ENCODE results near the gene GRIK3. TPM values are rescaled to one million over a fixed set of nuclear protein-coding genes. Genes with fewer than 3 reads are reported as not detected.
A peak's percentile ranks its signal among the peaks of the same experiment; 100 is the strongest.

GRIK3 gene
- total RNA-seq, 2 donors from 2014 or later = 0.85 to 0.89 TPM

DNA sequence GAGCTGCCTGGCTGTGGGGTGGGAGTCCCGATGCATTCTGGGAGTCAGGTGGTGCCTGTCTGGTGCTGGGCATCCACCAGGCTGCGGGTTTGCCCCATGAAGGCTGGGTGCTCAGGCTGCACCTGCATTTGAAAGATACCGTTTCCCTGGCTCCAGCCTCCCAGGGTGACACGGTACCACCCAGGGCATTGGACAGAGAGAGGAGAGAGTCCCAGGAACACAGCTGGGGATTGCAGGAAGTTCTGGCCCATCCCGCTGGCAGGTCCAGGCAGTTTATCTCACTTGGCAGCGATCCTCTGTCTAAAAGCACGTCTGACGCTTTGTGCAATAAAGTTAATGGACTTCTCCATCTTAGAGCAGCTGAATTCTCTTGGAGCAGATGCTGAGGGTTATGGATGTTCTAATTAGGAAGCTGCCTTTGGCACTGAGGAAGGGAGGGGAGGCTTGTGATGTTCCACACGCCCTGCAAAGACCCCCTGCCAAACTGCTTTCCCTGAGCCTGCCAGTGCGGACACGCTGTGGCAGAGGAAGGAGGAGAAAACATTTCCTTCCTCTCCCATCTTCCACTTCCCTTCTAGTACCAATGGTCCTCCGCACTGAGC lies 246.9 kb downstream of the GRIK3 start:
- intact Hi-C loops (cut with DNase I) = no loop called here
- ATAC-seq (peak in 1 of 2 donors; percentile 39), DNase-seq (no peak)

DNA sequence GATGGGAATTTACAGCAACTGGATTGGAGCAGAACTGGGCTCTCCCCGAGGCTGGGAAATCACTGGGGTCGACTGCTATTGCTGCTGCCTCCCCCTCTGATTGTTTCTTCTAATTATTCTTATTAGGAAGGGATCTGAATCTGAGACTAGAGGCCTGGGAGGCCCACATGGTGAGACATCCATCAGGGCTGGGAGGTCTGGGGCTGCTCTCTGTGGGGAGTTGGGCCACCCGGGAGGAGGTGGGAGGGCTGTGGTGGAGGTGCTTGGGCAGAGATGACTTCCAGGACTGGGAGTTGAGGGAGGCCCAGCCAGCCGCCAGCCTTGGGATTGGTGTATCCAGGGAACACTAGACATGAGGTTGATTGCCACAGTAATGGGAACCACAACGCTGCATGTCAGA lies 247.9 kb downstream of the GRIK3 start:
- DNase-seq = no peak
- no peak for ATAC-seq
- intact Hi-C loops (cut with DNase I) = no loop called here

DNA sequence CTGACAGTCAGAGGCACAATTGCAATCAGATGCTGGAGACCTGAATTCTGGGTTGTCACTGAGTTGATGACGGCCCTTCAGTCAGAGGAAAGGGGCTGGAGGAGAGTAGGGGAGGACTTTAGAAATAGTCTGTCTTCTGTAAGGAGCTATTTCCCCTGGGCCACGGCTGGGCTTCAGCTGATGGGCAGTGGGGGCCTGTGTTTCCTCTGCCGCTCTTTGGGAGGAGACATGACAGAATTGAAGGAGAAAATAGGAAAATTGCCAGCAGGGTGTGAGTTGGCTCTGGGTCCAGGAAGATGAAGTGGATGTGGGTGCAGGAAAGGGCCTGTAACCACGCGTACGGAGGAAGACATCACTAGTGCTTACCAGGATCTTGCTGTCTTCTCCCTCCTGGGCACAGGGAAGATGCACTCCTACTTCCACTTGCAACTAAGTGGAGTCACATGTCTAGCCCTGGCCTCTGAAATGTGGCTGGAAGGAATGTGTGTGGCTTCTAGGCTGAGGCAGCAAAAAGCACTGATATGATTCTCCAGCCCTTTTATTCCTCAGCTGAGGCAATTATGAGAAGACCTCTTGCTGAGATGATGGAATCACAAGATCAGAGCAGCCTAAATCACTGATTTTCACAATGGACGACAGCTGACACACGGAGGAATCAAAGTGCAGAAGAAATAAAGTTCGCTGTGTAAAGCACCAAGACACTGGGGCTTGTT lies 250.0 kb downstream of the GRIK3 start:
- no peak for ATAC-seq
- no peak for DNase-seq
- intact Hi-C loops (cut with DNase I) = no loop called here

DNA sequence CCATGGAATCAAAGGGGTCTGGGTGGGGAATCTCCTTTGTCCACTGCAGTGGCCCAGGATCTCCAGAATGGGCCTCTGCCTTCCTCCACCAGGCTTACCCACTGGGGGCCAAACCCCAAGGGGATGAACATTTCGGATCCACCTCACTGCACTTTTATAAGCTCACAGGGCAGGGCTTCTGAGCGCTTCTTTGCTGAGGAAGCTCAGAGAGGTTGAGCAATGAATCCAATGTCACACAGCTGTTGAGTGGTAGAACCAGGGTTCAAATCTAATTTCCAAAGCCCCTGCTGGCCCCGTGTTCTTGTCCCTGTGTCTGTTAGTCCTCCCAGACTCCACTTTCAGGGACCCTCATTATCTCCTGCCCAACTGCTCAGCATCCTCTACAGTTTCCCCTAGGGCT lies 250.8 kb downstream of the GRIK3 start:
- no peak for ATAC-seq
- intact Hi-C loops (cut with DNase I) = no loop called here

DNA sequence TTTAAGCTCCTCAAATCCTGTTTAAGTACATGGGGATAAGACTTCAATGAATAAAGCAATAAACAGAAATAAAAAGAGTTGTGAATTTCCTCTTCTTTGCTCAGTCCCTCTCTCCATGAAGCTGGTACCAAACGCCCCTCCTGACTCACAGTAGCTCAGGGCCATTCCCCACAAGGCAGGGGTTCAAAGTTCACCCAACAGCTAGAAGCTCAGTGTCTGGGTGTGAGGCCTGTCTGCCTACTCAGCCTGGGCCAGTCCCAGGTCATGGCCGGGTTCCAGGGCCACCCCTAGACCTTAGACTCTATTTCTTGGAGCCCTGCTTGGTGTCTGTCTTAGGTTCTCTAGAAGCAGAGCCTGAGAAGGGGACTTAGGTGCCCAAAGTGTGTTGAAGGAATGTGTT lies 251.5 kb downstream of the GRIK3 start:
- intact Hi-C loops (cut with DNase I) = no loop called here
- no peak for DNase-seq
- ATAC-seq = no peak

More for the DNA sequence above, 250.8 kb downstream of the GRIK3 start:
- no peak for DNase-seq

DNA sequence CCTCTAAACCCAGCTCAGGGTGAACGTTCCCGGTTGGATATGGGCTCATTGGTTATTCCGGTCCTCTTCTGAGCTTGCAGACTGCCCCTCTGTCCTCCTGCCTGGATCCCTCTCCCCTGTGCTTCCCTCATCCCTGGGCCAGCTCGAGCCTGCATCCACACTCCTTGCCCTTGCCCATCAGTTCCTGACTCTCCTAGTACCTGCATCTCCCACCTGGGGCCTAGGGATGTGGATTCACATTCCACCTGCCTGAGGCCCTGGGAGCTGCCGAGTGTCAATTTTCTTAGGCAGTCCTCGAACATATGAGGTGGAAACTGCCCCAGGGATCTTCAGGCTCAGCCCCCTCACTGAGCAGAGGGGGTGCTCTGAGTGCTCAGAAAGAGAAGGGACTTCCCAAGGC lies 252.2 kb downstream of the GRIK3 start:
- no peak for ATAC-seq
- DNase-seq = no peak
- intact Hi-C loops (cut with DNase I) = no loop called here

DNA sequence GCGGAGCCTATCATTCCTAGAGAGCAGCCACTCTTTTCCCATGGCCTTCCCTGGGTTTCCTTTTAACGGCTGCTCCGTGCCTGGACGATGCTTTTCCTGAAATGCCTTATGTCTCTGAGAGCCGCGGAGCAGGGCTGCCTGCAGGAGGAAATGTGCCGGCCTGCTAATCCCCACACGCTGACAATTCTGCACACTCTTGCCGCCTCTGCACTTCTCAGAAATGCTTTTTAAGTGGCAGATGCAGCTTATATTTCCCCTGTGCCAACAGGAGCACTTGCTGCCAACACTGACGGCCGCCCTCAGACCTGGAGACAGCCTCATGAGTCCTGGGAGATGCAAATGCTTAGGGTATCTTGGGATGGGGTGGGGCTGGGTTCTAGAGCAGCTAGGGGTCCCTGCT lies 253.2 kb downstream of the GRIK3 start:
- DNase-seq (no peak), ATAC-seq (no peak)
- intact Hi-C loops (cut with DNase I) = no loop called here

DNA sequence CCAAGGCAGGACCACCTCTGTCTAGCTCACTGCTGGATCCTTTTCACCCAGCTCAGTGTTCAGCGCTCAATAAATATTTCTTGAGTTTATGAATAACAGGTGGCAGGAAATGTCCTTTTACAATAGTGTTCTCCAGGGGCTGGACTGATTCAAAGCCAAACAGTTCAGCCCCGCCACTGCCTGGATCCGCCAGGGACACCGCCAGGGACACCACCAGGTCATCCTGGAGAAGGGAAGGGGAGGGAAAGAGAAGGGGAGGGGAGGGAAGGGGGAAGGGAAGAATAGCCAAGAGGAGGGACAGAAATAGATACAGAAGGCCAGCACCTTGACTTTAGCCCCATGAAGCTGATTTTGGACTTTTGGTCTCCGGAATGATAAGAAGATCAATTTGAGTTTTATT lies 255.6 kb downstream of the GRIK3 start:
- ATAC-seq = no peak
- intact Hi-C loops (cut with DNase I) = no loop called here
- DNase-seq = no peak

DNA sequence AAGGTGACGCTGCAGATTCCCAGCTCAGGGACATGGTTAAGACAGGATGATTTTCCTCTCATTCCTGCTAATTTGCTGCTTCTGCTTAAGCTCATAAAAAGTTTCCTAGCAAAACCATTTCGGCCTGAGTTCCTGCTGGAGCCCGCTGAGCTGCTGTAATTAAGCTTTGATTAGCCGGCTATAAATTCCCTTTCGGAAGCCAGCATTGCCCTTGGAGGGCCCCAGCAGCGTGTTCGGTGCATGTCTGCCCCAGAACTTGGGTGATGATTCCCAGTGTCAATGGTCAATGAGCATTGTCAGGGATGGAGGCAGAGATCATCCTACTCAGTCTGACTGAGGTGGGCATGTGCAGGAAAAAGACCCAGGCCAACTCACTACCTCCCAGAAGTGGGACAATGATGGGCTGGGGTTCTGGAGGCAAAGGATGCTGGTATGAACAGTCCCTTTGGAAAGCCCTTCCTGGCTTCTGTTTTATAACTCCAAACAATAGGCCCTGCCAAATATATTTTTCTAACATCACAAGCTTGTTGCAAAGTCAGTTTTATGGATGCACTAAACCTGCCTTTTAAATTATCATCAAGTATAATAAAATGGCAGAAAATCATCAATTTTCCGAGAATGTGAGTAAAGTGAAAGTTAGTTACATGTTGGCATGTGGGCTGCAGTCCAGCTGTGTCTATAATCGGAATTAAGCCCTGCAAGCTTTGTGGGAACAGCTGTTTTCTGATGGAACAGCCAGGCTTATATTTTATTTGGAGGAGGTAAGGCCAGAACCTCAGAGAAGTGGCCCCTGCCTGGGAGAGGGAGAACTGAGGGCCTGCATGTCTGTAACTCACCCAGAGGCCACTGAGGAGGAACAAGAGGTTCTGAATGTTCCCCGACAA lies 257.1 kb downstream of the GRIK3 start:
- intact Hi-C loops (cut with DNase I) = no loop called here
- DNase-seq (no peak), ATAC-seq (no peak)

DNA sequence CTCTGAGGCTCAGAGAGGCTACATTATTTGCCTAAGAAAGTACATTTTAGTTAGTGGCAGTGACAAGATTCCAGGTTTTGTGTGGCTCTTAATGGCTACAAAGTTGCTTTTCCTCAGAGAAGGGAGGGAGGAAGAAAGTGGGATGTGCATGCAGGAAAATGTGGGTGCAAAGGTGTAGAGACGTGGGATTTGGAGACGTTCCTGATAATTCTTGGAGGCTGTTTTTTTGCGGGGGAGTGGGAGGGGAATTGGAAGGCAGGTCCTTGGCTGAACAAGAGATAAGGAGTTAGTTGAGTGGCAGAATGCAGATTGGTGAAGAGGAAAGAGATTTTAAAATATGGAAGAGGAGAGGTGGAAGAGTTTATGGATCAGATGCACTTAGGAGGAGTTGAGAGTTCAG lies 258.1 kb downstream of the GRIK3 start:
- DNase-seq (no peak), ATAC-seq (no peak)
- intact Hi-C loops (cut with DNase I) = no loop called here

DNA sequence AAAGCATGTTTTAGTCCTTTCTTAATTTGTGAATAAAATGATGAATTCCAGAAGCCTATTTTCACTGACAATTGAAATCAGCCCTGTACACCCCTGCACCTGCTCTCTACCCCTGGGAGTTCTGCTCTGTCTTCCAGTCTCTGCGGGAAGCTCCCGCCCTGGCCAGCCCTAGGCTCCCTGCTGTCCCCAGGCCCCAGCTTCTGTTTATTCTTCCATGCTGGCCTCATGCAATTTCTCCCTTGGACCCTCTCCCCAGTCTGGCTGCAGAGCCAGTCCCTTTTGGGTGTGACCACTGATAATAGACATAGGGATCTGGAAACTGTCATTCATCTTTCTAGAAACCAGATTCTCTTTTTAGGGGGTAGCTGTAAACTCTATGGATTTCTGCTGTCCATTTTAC lies 258.6 kb downstream of the GRIK3 start:
- DNase-seq (no peak), ATAC-seq (no peak)
- intact Hi-C loops (cut with DNase I) = no loop called here

DNA sequence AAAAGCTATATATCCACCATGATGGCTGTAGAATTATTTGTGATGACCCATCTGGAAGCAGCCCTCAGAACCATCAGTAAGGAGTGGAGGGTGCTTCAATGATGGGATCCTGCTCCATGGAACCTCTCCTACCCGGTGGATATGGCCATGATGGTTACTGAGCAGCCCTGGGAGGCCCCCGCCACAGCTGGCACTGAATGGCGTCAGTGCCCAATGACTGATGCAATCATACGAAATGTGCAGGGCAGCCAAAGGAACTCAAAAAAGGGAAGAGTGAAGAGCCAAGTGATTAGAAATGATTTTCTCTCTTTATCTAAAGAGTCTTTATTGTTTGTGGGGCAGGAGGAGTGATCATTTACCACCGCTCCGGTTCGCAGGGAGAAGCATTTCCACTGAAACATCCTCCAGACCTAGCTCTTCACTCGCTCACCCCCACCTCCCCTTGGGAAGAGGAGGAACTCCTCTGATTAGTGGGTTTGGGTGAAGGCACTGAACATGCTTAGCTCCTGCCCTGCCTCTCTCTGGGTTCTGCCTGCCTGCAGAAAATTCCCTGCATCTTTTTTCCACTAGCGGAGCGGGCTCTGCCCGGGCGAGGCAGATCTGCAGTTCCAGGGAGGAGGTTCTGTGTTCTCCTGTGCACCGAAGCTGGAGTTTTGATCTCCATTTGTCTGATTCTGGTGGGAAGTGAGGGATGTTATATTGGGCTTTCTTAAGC lies 260.3 kb downstream of the GRIK3 start:
- ATAC-seq (no peak), DNase-seq (no peak)
- intact Hi-C loops (cut with DNase I) = no loop called here

DNA sequence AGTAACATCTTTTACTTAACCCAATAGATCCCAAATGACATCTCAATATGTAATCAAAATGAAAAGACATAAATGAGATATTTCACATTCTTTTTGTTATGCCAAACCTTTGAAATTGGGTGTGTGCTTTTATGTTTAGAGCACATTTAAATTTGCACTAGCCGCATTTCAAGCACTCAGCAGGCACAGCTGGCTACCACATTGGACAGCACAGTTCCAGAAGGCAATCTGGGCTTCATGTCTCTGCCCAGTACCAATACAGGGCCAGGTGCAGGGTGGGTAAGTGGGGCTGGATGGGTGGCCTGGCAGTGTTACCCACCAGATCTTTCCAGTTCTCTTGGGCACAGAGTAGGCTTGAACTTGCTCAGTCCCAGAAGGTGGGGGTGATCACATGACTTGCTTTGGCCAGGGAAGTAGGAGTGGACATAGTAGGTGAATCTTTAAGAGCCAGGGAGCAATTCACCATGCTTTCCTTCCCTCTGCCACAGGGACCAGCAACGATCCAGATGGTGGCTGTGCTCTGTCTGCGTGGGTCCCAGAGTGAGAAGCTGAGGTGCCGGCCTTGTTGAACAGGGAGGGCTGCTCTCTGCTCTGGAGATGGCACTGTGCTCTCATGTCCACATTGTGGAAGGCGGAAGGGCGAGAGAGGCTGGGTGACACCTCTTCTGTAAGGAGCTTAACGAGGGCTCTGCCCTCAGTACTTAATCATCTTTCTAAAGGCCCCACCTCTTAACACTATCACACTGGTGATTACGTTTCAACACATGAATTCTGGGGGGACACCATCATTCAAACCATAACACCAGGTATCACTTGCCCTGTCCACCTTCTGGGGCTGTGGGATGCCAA lies 261.4 kb downstream of the GRIK3 start:
- intact Hi-C loops (cut with DNase I) = no loop called here
- DNase-seq (no peak), ATAC-seq (no peak)

DNA sequence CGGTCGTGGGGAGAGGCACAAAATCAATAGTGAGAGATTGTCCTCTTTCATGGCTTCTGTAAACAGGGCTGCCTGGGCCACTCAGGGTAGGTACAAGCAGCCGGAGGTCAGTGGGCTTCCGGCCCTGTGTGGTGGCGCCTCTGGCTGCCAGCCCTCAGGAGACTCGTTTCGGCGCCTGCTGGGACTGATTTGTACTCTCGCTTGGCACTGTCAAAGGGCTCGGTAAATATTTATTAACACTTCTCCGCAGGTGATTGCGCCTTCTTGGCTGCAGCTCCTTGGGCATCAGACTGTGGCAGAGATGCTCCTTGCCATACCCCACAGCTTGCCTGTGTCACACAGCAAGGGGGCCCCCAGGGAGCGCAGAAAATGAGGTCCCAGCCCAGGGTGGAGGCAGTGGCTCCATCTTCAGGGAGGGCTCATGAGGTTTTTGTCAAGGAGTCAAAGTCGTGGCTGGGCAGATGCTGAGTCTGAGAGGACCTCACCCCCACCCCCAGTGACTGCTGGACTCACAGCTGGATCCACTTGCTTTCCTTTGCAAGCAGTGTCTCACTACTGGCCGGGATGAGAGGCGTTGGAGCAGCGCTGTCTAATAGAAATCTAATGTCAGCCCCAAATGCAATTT lies 262.5 kb downstream of the GRIK3 start:
- intact Hi-C loops (cut with DNase I) = no loop called here
- DNase-seq (no peak), ATAC-seq (no peak)

DNA sequence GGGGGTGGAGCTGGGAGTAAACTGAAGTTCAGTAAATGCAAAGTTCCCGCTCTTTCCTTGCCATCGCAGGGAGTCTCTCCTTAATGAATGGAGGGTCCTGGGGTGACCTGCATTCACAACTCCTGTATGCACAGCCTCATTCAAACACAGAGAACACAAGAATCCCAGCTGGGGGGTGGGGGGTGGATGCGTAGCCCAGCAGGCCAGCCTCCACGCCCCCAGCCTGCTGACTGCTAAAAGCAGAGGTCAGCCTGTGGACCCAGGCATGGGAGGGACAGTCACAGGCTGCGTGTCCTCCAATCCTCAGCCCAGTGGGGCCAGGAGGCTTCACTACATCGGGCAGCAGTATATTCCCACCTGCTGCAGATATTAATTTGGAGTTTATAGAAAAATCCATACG lies 263.1 kb downstream of the GRIK3 start:
- DNase-seq (no peak), ATAC-seq (no peak)
- intact Hi-C loops (cut with DNase I) = no loop called here

DNA sequence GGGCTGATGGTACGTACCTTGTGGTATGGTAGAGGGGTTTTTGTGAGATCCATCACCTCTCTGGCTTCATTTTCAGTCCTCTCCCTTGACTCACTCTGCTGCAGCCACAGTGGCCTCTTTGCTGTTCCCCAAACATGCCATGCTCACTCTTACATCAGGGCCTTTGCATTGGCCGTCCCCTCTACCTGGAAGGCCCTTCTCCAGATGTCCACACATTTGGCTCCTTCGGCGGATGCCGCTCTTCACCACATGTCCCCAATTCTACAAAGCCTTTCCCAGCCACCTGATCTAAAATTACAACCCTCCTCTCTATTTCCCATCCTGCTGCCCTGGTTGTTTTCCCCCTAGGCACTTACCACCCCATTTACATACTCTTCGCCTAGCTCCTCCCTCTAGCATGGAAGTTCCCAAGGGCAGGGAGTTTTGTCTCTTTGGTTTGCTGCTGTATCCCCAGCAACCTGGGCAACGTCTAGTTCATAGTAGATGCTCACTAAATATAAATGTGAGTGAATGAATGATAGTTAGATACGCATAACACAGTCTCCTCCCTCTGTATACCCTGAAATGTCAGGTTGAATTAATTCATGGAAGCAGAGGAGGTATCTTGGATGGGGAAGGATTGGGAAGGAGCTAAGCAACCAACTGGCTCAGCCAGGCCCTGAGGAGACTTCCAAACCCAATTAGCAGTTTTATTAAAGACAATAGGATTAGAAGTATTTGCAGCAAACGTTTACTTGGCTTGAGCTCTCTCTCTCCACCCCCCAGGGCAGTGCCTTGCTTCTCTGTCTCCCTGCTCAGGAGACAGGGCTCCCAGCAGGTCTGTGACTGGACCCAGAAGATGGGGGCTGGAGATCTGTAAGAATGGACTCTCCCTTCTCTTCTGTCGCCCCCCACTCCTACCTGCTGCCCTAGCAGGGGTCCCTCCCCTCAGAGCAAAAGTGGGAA lies 264.2 kb downstream of the GRIK3 start:
- ATAC-seq = no peak
- no peak for DNase-seq
- intact Hi-C loops (cut with DNase I) = no loop called here

DNA sequence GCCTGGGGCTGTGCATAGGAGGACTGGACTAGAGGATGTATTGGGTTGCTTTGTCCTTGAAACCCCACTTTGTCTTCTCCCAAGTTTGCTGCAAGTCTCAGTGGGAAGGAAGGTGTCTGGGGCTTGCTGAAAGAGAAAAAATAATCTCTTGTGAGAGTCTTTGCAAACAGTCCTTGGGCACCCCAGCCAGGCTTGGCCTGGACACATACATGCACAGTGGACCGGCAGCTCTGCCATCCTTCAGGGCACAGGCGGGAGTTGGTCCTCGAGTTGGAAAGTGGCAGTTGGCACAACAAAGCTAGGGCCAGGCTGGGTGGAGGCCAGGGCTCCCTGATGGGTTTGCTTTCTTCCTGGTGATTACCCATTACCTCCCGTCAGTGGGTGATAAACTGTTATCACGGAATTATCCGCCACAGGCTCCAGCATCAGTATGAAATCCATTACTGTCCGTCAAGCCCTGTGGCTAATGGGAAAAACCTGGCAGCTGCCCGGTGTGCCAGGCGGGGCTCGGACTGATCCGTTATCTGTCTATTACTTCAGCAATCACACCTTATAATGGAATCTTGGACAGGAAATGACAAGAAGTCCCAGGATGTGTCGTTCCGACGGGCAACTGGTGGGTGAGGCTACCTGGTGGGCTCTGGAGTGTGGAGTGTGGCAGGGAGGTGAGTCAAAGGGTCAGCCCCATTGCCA lies 265.7 kb downstream of the GRIK3 start:
- intact Hi-C loops (cut with DNase I) = no loop called here
- DNase-seq = no peak
- no peak for ATAC-seq

Data from left cardiac atrium (tissue), 4 donors.